DMS53 treated with DMSO at 0.1 percent for 48 hours (cell line): ENCODE data around the gene TYW1B.
"Not testable (repeated sequence)": the region's sequence is repeated elsewhere in the genome, so short reads cannot be mapped to it uniquely, and the experiment has no call there.

ENCODE experiments used
- DNase-seq: peaks from one replicate; lab custom pipeline; 2025; ENCODE audit not compliant: unreplicated experiment; lab: John Stamatoyannopoulos, UW

Gene TYW1B

DNA sequence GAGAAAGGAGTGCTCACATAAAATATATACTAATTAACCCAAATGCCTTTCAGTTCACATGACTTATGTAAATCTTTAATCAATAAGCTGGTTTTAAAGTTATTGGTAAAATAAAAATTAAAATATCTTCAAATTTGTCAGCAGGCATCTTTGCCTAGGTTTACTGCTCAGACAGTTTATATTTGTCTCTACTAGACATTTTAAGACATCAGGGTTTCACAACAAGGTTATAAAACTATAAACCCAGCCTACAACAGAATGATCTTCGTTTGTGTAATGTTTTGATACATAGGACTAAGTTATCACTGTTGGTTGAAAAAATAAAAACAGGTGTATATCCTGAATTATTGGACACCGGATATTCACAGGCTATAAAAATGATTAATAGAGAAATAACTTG is 67.4 kb downstream of the TYW1B start:
- no peak for DNase-seq

DNA sequence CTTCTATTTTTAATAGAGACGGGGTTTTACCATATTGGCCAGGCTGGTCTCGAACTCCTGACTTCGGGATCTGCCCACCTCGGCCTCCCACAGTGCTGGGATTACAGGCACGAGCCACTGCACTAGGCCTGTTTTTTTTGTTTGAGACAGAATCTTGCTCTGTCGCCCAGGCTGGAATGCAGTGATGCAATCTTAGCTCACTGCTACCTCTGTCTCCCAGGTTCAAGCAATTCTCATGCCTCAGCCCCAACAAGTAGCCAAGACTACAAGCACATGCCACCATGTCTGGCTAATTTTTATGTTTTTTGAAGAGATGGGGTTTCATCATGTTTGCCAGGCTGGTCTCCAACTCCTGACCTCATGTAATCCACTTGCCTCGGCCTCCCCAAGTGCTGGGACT is 73.7 kb downstream of the TYW1B start:
- no peak for DNase-seq

DNA sequence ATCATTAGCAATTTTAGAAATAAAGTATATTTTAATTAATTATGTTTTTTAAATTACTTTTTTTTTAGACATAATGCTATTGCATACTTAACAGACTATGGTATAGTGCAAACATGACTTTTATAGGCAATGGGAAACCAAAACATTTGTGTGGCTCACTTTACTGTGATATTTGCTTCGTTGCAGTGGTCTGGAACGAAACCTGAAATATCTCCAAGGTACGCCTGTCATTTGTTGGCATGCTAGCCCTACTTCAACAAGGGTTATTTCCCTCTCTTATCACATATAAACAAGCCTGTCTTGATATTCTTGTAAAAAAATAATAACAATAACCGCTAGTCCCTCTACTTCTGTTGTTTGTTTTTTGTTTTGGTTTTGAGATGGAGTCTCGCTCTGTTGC is 74.2 kb downstream of the TYW1B start:
- no peak for DNase-seq

DNA sequence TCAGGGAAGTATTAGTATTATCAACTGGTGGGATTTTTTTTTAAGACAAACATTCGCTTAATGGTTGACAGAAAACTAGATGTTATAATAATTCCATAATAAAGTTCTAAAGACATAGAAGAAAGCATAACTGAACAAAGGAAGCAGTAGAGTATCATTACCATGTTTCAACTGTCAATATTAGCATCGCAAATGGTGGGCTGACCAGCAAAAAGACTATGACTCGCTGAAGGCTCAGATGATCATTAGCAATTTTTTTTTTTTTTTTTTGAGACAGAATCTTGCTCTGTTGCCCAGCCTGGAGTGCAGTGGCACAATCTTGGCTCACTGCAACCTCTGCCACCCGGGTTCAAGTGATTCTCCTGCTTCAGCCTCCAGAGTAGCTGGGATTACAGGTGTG is 74.8 kb downstream of the TYW1B start:
- DNase-seq, result not testable (repeated sequence)

DNA sequence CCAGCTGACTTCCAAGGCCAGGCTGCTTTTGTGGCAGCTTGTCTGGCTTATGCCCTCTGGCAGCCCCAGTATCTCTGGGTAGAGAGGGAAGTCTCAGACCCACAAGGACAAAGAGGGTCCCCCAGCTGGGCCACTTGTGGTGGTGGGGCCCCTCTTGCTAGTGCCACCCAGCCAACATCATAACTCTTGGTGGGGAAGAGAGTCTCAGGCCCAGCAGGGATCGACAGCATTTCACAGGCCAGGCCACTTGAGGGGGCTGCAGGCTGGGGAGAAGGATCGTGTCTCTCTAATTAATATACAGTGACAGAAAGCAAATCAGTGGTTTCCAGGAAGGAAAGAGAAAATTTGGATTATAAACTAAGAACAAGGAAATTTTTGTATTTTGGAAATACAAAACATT is 76.0 kb downstream of the TYW1B start:
- no peak for DNase-seq

DNA sequence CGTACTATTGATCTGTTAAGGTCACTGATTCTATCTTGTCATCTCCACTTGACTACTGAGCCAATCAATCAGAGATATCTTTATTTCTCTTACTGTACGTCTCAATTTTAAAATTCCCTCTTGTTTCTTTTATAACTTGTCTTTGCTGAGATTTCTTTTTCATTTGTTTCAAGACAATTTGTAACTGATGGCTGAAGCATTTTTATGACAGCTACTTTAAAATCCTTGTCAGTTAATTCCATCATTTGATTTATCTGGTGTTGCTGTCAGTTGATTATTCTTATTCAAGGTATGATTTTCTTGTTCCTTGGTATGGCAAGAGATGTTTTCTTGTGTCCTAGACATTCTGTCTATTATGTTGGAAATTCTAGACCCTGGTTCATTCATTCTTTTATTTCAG is 76.6 kb downstream of the TYW1B start:
- no peak for DNase-seq

DNA sequence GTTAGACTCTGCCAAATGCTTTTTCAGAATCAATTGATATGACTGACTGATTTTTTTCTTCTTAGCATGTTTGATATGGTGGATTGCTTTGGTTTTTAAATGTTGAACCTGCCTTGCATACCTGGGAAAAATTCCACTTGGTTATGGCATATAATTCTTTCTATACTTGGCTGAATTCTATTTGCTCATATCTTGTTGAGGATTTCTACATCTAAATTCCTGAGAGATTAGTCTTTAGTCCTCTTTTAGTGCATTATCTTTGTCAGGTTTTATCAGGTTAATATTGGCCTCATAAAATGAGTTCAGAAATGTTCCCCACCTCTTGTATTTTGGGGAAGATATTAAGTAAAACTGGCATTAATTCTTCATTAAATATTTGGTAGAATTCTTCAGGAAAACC is 79.4 kb downstream of the TYW1B start:
- not testable (repeated sequence) for DNase-seq

DNA sequence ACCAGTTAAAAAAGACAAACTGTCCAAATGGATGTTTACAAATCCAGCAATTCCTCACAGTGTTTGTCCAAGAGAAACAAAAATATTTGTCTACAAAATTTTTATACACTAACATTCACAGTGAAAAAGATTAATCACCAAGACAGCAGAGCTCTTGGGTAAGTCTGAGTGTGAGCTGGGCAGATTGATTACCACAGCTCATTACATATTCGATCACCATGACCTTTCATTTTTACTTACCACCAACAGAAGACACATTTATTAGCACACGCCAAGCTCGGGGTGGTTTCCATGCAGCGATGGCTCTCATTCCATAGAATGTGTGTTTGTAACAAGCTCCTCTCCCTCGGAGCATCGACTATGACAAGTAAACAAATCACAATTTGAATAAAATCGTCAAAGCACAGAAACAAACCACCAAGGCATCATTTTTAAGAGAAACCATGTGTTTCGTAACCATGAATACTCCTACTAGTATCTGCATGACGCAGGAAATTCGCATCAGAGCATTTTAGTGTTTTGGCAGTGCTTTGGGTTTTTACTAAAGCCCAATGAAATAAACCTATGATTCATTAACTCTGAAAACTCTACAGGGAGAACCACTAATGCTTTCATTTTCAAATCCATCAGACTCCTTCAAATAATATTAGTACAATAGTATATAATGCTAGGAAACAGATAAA is 83.6 kb downstream of the TYW1B start:
- not testable (repeated sequence) for DNase-seq

DNA sequence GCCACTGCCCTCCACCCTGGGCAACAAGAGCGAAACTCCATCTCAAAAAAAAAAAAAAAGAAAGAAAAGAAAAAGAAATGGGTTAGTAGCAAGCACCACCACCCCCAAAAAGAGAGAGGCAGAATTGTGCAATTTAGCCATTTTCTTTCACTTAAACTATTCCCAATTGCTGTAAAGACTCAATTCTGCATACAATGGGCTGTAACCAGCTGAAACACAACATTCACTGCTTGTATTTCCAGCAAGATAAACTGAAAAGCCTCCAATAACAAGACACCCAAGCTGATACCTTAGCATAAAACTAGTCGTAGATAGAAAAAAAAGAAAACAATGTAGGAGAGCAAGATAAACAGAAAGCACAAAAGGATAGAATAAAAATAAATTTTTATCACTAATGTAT is 84.2 kb downstream of the TYW1B start:
- not testable (repeated sequence) for DNase-seq

DNA sequence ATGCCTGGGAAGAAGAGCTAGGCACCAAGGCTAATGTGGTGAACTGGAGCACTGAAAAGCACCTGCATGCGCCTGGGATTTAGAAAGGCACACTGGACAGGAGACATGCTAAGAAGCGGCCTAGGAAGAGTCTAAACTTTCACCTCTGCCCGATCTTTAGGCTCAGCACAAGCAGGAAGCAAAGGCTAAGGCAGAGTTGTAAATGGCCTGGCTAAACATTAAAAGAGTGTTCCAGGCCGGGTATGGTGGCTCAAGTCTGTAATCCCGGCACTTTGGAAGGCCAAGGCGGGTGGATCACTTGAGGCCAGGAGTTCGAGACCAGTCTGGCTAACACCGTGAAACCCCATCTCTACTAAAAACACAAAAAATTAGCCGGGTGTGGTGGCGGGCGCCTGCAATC is 88.3 kb downstream of the TYW1B start:
- not testable (repeated sequence) for DNase-seq

DNA sequence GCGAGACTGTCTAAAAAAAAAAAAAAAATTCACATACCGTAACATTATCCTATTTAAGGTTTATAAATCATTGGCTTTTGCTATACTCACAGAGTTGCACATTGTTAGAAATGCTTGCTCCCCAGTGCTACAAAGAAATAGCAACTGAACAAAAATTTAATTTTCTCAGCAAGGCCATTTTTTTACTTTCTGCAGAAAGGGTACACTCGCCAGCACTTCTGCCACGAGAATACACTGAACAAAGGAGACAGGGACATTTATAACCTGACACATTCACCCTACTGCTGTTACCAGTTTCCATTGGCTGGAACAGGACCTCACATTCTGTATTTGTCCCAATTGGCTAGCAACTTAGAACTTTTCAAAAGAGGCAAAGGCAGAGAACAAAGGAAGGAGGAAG is 92.1 kb downstream of the TYW1B start:
- DNase-seq, result not testable (repeated sequence)

DNA sequence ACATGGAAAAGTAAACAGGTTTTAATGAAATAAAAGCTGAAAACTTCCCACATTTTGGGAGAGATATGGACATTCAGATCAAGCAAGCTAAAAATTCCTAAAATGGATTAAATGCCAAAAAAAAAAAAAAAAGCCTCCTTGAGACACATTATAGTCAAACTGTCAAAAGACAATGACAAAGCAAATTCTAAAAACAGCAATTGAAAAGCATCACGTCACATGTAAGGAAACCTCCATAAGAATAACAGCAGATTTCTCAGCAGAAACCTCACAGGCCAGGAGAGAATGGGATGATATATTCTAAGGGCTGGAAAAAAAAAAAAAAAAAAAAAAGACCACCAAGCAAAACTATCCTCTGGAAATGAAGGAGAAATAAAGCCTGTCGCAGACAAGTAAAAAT is 97.2 kb downstream of the TYW1B start:
- DNase-seq, result not testable (repeated sequence)

DNA sequence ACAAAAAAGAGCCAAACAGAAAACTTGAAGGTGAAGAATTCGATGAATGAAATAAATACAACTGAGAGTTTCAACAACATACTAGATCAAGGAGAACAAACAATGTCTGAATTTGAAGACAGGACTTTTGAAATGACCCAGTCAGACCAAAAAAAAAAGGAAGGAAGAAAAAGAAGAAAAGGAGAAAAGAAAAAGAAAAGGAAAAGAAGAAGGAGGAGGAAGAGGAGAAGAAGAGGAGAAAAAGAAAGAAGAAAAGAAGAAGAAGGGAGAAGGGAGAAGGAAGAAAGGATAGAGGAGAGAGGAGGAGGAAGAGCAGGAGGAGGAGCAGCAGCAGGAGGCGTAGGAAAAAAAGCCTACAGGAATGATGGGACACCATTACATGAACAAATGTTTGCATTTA is 97.6 kb downstream of the TYW1B start:
- not testable (repeated sequence) for DNase-seq

DNA sequence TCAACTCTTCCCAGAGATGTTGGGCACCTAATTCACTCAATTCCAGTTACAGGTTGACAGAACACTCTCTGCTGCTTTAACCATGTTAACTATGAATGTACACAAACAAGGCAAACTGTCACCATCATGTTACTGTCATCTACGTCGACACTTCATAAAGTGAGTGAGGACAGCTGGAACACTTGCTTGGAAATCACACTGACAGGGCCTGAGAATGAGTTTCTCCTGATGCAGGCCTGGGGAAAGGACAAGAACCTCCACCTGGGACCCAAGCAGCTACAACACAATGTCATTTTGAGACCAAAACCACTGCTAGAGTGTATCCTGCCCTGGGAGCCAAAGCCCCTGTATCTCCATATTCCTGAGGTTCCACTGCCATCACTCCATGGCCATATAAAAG is 98.9 kb downstream of the TYW1B start:
- not testable (repeated sequence) for DNase-seq

DNA sequence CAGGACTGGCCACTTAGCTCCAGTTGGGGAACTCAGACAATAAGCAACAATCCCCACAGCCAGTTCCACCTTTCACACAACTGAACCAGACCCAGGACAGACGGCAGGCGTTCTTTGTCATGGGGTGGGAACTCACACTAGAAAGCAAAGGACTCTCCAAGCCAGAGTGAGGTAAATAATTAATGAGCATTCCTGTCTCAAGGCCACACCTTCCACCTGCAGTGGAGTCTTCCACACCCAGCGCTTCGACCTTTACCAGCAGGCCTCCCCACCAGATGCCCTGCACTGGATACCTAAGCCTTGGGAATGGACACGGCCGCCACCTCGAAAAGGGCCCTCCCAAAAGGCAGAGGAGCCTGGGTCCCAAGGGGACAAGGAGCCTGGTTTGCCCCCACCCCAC is 105.3 kb downstream of the TYW1B start:
- not testable (repeated sequence) for DNase-seq

DNA sequence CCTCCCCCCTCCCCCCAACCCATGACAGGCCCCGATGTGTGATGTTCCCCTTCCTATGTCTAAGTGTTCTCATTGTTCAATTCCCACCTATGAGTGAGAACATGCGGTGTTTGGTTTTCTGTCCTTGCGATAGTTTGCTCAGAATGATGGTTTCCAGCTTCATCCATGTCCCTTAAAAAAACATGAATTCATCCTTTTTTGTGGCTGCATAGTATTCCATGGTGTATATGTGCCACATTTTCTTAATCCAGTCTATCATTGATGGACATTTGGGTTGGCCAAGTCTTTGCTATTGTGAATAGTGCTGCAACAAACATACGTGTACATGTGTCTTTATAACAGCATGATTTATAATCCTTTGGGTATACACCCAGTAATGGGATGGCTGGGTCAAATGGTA is 107.1 kb downstream of the TYW1B start:
- not testable (repeated sequence) for DNase-seq

DNA sequence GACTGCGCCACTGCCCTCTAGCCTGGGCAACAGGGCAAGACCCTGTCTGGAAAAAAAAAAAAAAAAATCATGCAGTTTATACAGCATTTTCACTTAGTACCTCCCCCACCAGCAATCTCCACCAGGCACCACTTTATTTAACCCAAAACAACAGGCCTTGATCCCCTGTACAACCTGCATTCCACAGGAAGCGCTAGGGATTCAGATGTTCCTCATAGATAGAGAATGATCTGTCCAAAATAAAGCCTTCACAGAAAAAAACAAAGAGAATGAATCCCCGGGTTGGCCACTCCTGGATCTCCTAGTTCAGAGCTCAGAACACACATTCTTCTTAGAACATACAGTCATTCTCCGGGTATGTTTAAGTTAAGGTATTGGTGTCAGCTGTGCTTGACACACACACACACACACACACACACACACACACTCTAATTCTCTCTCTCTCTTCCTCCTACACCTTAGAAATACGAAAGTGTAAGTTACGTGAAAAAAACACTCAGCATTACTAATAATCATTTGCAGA is 110.7 kb downstream of the TYW1B start:
- not testable (repeated sequence) for DNase-seq

DNA sequence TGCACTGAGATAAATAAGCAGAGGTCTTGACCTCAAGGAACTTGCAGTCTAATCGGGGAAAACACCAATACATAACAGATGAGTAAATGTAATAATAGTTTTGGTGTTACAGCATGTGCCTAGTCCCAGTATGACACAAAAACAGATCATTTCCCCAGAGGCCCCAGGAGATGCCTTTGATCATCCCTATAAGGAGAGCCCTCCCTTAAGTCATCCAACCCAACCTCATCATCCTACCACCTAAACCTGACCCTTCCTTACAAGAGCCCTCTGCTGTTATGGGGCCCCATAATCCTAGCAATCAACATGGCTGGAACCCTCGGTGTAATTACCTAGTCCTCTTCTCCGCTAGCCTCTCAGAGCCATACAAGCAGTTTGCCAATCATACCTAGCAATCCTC is 116.1 kb downstream of the TYW1B start:
- DNase-seq, result not testable (repeated sequence)

DNA sequence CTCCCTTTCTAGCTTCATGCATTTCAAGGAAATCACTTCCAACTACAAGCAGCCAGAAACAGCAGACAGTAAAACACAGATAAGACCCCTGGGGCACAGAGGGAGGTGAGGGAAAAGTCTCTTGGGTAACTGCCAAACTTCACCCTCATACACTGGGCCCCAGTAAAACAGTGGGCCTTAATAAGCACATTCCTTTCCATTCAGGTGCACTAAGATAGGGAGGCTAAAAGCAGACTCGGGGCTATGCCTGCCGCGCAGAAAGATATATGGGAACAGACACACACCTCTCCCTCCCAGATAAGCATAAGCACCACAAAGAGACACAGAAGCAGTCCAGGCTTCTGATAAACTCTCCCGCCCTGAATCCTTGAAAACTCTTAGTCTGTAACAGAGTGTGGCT is 117.0 kb downstream of the TYW1B start:
- DNase-seq, result no peak

DNA sequence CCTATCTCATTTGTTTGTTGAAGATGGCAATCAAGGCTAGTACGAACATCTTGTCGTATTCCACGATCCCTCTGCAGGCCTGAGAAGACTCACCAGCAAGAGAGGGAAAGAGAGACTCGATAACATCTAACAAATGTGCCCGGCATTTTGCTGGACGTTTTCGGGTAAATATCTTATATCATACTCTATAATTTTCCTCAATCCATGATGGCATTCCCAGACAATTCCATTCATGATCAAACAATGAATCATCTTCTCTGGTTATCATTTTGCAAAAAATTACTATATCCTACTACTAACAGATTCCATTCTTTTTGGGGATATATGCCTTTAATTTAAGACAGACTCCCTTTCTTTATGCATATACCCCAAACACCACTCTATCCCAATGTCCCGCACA is 118.1 kb downstream of the TYW1B start:
- no peak for DNase-seq

DNA sequence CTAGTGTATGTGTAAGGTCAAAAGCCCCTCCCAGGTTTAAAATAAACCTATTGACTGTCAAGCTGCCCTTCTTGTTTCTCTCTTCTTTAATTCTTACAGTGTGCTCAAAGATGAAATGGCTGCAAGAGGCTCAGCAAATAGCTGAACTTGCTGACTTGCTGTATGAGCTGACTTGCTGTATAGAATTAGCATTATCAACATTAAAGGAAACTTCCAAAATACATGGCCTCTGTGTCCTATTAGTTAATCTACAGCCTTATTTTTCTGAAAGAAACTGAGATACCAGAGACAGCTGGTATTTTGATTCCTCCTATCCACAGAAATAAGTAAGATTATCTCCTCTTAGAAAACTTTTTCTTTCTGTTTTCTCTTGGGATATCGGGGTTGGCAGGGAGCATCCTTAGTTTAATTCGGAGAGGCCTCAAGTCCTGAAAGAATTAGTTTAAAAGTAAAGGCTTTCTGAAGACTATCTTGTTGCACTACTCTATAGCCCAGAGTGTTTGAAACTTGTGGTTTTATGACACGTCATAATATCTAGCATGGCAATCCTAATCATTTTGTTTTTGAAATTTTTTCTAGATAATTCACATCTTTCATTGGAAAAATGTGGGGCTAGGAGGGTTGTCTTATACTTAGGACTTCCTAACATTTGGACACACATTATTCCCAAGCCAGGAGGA is 119.5 kb downstream of the TYW1B start:
- DNase-seq, result not testable (repeated sequence)

DNA sequence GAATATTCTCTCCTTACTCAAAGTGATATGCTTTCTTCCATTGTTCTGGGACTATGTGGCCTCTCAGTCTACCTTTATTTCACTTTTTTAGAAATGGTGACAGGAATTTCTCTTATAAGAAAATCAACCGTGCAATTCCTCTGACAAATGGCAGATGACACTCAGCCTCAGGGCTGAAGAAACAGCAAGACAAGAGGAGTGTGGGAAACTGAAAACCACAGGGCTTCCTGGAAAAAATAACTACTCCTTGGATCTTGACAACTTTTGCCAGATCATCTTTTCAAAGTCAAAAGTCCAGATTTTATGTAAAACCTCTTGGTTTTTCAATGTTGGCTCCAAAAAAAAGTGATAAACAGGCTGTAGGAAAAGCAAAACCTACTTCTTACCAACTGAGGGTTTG is 121.5 kb downstream of the TYW1B start:
- no peak for DNase-seq

DNA sequence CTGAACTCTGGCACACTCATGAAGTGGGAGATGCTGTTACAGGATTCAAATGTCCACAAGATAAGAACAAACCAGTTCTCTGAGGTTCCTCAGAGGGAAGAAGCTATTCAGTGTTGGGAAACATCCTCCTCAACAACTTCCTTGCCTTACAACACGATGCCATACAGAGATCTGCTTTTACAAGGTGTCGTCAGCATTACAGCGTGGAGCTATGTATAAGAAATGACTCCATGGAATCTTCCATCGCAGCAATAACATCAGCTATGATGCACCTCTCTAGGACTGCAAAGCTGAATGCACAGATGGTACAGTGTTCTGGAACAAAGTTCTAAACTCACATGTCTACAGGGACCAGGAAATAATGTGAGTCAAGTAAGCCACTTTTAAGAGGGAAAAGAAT is 122.3 kb downstream of the TYW1B start:
- not testable (repeated sequence) for DNase-seq
